K562 (cell line): ENCODE measurements around the gene NEUROD2.

ENCODE experiments used
- CHD2 ChIP-seq: IDR thresholded peaks from 2 replicates; pipeline ENCODE4 v1.6.1; 2011; ENCODE audit warnings: low read depth, low read length
- EZH2 ChIP-seq: IDR thresholded peaks from 2 replicates; pipeline ENCODE4 v1.6.1; 2012; ENCODE audit warnings: low read depth, mild to moderate bottlenecking, inconsistent platforms, low read length, borderline replicate concordance
- FOXP4 ChIP-seq: sonication (generic); formaldehyde crosslinking; IDR thresholded peaks from 2 replicates; pipeline ENCODE4 v1.8.0; 2022; ENCODE audit warnings: mild to moderate bottlenecking, missing genetic modification reagents, borderline replicate concordance
- JUND ChIP-seq, 2 experiments: IDR thresholded peaks; 2 replicates in 1 of 2; 3 replicates in 1 of 2; pipeline ENCODE4 v1.6.1; 2011; ENCODE audit warnings: borderline replicate concordance in 2 of 2, low read depth in 2 of 2, low read length in 2 of 2, improper control_type of control experiment in 1 of 2, missing biosample characterization in 1 of 2, missing genetic modification characterization in 1 of 2, missing genetic modification reagents in 1 of 2
- SPI1 ChIP-seq: IDR thresholded peaks from 2 replicates; pipeline ENCODE4 v1.6.1; 2011; ENCODE audit warnings: low read depth, low read length, control low read depth, borderline replicate concordance
- SRSF3 ChIP-seq: fragments of 200-400 bp; formaldehyde crosslinking; IDR thresholded peaks from 2 replicates; pipeline ENCODE4 v1.6.1; 2016; ENCODE audit warnings: mild to moderate bottlenecking, low read length, moderate library complexity; ENCODE audit not compliant: insufficient read depth
- ZFX ChIP-seq: sonication (generic); formaldehyde crosslinking; IDR thresholded peaks from 2 replicates; pipeline ENCODE4 v1.8.0; 2022; ENCODE audit warnings: mild to moderate bottlenecking, missing genetic modification reagents, moderate library complexity
- TF ChIP-seq, protein P1 (sequence below), 3 experiments: IDR thresholded peaks in 2 of 3; conservative IDR thresholded peaks in 1 of 3; 2 replicates each; pipeline ENCODE4 v1.5.1; 2011 to 2012; ENCODE audit warnings: low read length in 3 of 3, mild to moderate bottlenecking in 3 of 3, control low read depth in 2 of 3, improper control_type of control experiment in 1 of 3, inconsistent platforms in 1 of 3, low read depth in 1 of 3, mixed read lengths in 1 of 3, moderate library complexity in 1 of 3; ENCODE audit not compliant: insufficient read depth in 2 of 3
- TF ChIP-seq, protein P2 (sequence below): fragments of 450-650 bp; formaldehyde crosslinking; IDR thresholded peaks from 2 replicates; pipeline ENCODE4 v1.4.0; 2020; ENCODE audit warnings: mild to moderate bottlenecking, moderate library complexity

GRCh38 chr17:39629494-39629880 lies 21.8 kb upstream of the NEUROD2 start:
- TF ChIP-seq SRSF3 (no peak), ZFX (no peak), EZH2 (no peak), SPI1 (no peak), CHD2 (no peak), JUND (IDR thresholded peaks at IDR 0.05; ENCODE audit: borderline replicate concordance, low read depth, low read length) (no peak), JUND (tag; IDR thresholded peaks at IDR 0.05; ENCODE audit: borderline replicate concordance, low read depth, low read length) (no peak), FOXP4 (CRISPR knock-in tag) (no peak)
- TF ChIP-seq, protein P1, sequence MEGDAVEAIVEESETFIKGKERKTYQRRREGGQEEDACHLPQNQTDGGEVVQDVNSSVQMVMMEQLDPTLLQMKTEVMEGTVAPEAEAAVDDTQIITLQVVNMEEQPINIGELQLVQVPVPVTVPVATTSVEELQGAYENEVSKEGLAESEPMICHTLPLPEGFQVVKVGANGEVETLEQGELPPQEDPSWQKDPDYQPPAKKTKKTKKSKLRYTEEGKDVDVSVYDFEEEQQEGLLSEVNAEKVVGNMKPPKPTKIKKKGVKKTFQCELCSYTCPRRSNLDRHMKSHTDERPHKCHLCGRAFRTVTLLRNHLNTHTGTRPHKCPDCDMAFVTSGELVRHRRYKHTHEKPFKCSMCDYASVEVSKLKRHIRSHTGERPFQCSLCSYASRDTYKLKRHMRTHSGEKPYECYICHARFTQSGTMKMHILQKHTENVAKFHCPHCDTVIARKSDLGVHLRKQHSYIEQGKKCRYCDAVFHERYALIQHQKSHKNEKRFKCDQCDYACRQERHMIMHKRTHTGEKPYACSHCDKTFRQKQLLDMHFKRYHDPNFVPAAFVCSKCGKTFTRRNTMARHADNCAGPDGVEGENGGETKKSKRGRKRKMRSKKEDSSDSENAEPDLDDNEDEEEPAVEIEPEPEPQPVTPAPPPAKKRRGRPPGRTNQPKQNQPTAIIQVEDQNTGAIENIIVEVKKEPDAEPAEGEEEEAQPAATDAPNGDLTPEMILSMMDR (IDR thresholded peaks at IDR 0.05 in 2 of 3, conservative IDR thresholded peaks at IDR 0.05 in 1 of 3; ENCODE audit: insufficient read depth in 2 of 3, low read depth in 1 of 3, low read length in 3 of 3): no peak
- TF ChIP-seq, protein P2, sequence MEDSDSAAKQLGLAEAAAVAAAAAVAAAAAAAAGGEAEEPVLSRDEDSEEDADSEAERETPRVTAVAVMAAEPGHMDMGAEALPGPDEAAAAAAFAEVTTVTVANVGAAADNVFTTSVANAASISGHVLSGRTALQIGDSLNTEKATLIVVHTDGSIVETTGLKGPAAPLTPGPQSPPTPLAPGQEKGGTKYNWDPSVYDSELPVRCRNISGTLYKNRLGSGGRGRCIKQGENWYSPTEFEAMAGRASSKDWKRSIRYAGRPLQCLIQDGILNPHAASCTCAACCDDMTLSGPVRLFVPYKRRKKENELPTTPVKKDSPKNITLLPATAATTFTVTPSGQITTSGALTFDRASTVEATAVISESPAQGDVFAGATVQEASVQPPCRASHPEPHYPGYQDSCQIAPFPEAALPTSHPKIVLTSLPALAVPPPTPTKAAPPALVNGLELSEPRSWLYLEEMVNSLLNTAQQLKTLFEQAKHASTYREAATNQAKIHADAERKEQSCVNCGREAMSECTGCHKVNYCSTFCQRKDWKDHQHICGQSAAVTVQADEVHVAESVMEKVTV (CRISPR knock-in tag): no peak
